ENCODE data around the gene SGSM2. TPM values are rescaled to one million over a fixed set of nuclear protein-coding genes. Genes with fewer than 3 reads are reported as not detected.

The SGSM2 gene
- total and polyA plus RNA-seq, 12 donors = 16.3 to 393 (median 52.9) TPM

DNA sequence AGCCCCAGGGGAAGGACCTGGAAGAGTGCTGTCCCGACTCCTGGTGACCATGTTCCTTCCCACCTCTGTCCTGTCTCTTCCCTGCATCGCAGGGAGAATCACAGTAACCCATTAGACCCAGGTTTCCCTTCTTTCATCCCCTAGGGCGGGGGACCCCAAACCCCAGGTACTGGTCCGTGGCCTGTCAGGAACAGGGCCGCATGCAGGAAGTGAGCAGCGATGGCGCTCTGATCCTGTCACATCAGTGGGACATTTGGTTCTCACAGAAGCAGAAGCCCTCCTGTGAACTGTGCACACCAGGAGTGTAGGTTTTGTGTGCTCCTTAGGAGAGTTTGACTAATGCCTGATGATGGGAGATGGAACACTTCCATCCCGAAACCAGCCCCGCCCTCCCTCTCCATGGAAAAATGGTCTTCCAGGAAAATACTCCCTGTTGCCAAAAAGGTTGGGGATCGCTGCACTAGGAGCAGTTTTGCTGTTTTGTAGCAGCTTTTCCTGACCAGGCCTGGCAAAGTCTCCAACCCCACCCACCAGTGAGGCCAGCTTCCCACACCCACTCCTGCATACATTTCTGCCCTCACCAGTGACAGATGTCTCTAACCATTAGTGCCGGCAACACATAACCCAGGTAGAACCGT lies 53.0 kb downstream of the SGSM2 start:
- Histone ChIP-seq H3K36me3 (replicated peaks in 1 of 2) (peaks cover 0 to 25% of the 10 kb centered on the region in 2 donors), H3K9me3 (replicated peaks in 1 of 3) (no peaks in the 10 kb centered on the region), H3K27ac (peak overlapping the region in 3 of 5 donors; percentile 80 to 99 (median 97)), H3K4me1 (replicated peaks in 1 of 2) (peaks cover 23 to 47% of the 10 kb centered on the region in 2 donors), H3K4me3 (no peak overlapping the region), H3K27me3 (no peaks in the 10 kb centered on the region)
- intact Hi-C loops (cut with DNase I) = loop anchor here in 1 of 2 donors (2.0 kb wide), 1 partner anchor 22 kb away; no protein-coding TSS in a partner anchor
- 52 to 80% (median 74%) methylated on average over 2 to 12 of the region's 12 CpGs for WGBS, 4 donors
- peak in 1 of 7 donors; percentile 33 for DNase-seq
- TF ChIP-seq, protein P1, sequence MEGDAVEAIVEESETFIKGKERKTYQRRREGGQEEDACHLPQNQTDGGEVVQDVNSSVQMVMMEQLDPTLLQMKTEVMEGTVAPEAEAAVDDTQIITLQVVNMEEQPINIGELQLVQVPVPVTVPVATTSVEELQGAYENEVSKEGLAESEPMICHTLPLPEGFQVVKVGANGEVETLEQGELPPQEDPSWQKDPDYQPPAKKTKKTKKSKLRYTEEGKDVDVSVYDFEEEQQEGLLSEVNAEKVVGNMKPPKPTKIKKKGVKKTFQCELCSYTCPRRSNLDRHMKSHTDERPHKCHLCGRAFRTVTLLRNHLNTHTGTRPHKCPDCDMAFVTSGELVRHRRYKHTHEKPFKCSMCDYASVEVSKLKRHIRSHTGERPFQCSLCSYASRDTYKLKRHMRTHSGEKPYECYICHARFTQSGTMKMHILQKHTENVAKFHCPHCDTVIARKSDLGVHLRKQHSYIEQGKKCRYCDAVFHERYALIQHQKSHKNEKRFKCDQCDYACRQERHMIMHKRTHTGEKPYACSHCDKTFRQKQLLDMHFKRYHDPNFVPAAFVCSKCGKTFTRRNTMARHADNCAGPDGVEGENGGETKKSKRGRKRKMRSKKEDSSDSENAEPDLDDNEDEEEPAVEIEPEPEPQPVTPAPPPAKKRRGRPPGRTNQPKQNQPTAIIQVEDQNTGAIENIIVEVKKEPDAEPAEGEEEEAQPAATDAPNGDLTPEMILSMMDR (IDR thresholded peaks at IDR 0.05) = no peak
- TF ChIP-seq POLR2A (IDR thresholded peaks at IDR 0.05) = no peak

- TF ChIP-seq POLR2A (IDR thresholded peaks at IDR 0.05) = no peak
- TF ChIP-seq, protein P1 (IDR thresholded peaks at IDR 0.05) = no peak
- H3K4me3 ChIP-seq = peak overlapping the region in 1 of 4 donors; percentile 37
- WGBS, 4 donors = 61 to 69% (median 67%) methylated on average over 14 to 18 of the region's 18 CpGs
- intact Hi-C loops (cut with DNase I) = loop anchor here in 1 of 2 donors (2.0 kb wide), 1 partner anchor 21 kb away; no protein-coding TSS in a partner anchor
- peaks cover 36 to 53% of the 10 kb centered on the region in 2 donors for H3K4me1 ChIP-seq (replicated peaks in 1 of 2)
- H3K27me3 ChIP-seq = no peaks in the 10 kb centered on the region
- no peaks in the 10 kb centered on the region for H3K9me3 ChIP-seq (replicated peaks in 1 of 3)
- no peak for DNase-seq
- H3K36me3 ChIP-seq (replicated peaks in 1 of 2) = peaks cover 0 to 14% of the 10 kb centered on the region in 2 donors
- peak overlapping the region; percentile 80 to 99 (median 97) for H3K27ac ChIP-seq
Measured at GRCh38 chr17:2391597-2392251, 54.4 kb downstream of the SGSM2 start.

GRCh38 chr17:2392252-2393173 lies 55.2 kb downstream of the SGSM2 start:
- peak overlapping the region in 2 of 4 donors; percentile 71 to 74 for H3K4me3 ChIP-seq
- intact Hi-C loops (cut with DNase I) = no loop called here
- H3K27ac ChIP-seq = peak overlapping the region; percentile 93 to 99 (median 98)
- no peaks in the 10 kb centered on the region for H3K27me3 ChIP-seq
- 0 to 1% (median 0%) methylated on average over 17 to 79 of the region's 83 CpGs for WGBS, 4 donors
- peaks cover 41 to 61% of the 10 kb centered on the region in 2 donors for H3K4me1 ChIP-seq (replicated peaks in 1 of 2)
- H3K36me3 ChIP-seq (replicated peaks in 1 of 2) = peaks cover 0 to 6% of the 10 kb centered on the region in 2 donors
- peak; percentile 94 to 98 (median 96) for DNase-seq
- TF ChIP-seq POLR2A (IDR thresholded peaks at IDR 0.05) = peak; percentile 76 to 84
- TF ChIP-seq, protein P1 (IDR thresholded peaks at IDR 0.05) = no peak
- H3K9me3 ChIP-seq (replicated peaks in 1 of 3) = no peaks in the 10 kb centered on the region

Data from adrenal gland (tissue), 12 donors.